Smooth muscle cell (in vitro differentiated cells): ENCODE data around the gene C2orf92. TPM values are rescaled to one million over a fixed set of nuclear protein-coding genes. Genes with fewer than 3 reads are reported as not detected.

Source experiments
- DNase-seq: peaks from one replicate; lab custom pipeline; 2025; ENCODE audit not compliant: unreplicated experiment; lab: John Stamatoyannopoulos, UW
- H2AFZ ChIP-seq: fragments of 200-600 bp; sonication (generic); 2 replicates; pipeline ENCODE4 v1.6.0; 2016; ENCODE audit warnings: antibody characterized with exemption, low read depth, mild to moderate bottlenecking
- H3F3A ChIP-seq: fragments of 200-600 bp; sonication (generic); 2 replicates; pipeline ENCODE4 v1.6.0; 2017; ENCODE audit warnings: antibody characterized with exemption, low read depth
- H3K27ac ChIP-seq: fragments of 200-600 bp; sonication (generic); 2 replicates; pipeline ENCODE4 v1.5.1; 2016; ENCODE audit warnings: low read depth, mild to moderate bottlenecking
- H3K27me3 ChIP-seq: fragments of 200-600 bp; sonication (generic); 2 replicates; pipeline ENCODE4 v1.6.1; 2016; ENCODE audit warnings: low read depth, mild to moderate bottlenecking
- H3K36me3 ChIP-seq: fragments of 200-600 bp; sonication (generic); 2 replicates; pipeline ENCODE4 v1.5.1; 2016; ENCODE audit warnings: low read depth
- H3K4me1 ChIP-seq: fragments of 200-600 bp; sonication (generic); 2 replicates; pipeline ENCODE4 v1.5.1; 2016; ENCODE audit warnings: low read depth
- H3K4me2 ChIP-seq: fragments of 200-600 bp; sonication (generic); 2 replicates; pipeline ENCODE4 v1.6.0; 2016; ENCODE audit warnings: mild to moderate bottlenecking
- H3K4me3 ChIP-seq: fragments of 200-600 bp; sonication (generic); 2 replicates; pipeline ENCODE4 v1.5.1; 2016; ENCODE audit warnings: mild to moderate bottlenecking
- H3K79me2 ChIP-seq: fragments of 200-600 bp; sonication (generic); 2 replicates; pipeline ENCODE4 v1.6.0; 2016; ENCODE audit warnings: low read depth, mild to moderate bottlenecking
- H3K9ac ChIP-seq: fragments of 200-600 bp; sonication (generic); 2 replicates; pipeline ENCODE4 v1.6.0; 2016; ENCODE audit warnings: low read depth
- H3K9me3 ChIP-seq: fragments of 200-600 bp; sonication (generic); replicated peaks from 2 replicates; pipeline ENCODE4 v1.5.1; 2016; ENCODE audit warnings: low read depth
- H4K20me1 ChIP-seq: fragments of 200-600 bp; sonication (generic); 2 replicates; pipeline ENCODE4 v1.6.0; 2016; ENCODE audit warnings: low read depth
- WGBS: methylation state at CpG from one replicate; pipeline ENCODE4 v1.1.7; 2016; ENCODE audit warnings: low lambda C conversion rate; 5-methylcytosine and 5-hydroxymethylcytosine counted together
- polyA plus RNA-seq: library from polyadenylated mRNA; unstranded; fragments of >200 nt; fragmentation: Nextera tagmentation; extraction: Ambion mirVana; gene quantifications from 2 replicates; pipeline ENCODE4 v1.2.1, GENCODE V29; 2016
- total RNA-seq: library from RNA; depleted of rRNA; stranded (reverse); fragments of >200 nt; gene quantifications from 2 replicates; pipeline ENCODE4 v1.2.3, GENCODE V29; 2014
- TF ChIP-seq, protein P1 (sequence below): fragments of 200-600 bp; sonication (generic); IDR thresholded peaks from 2 replicates; pipeline ENCODE4 v1.5.1; 2017; ENCODE audit warnings: borderline replicate concordance, mild to moderate bottlenecking, antibody characterized with exemption; ENCODE audit not compliant: insufficient read depth, poor library complexity, severe bottlenecking

The C2orf92 gene
- total and polyA plus RNA-seq, 2 experiments from 2014 or later = 1.0 to 7.2 TPM

GRCh38 chr2:97691166-97691565 lies 21.7 kb downstream of the C2orf92 start:
- H3K79me2 ChIP-seq = no peaks in the 10 kb centered on the region
- WGBS = 41% methylated on average over 6 of the region's 6 CpGs
- H3K27ac ChIP-seq = no peak overlapping the region
- no peak overlapping the region for H2AFZ ChIP-seq
- H3K4me3 ChIP-seq = no peak overlapping the region
- no peaks in the 10 kb centered on the region for H3K9me3 ChIP-seq
- no peaks in the 10 kb centered on the region for H4K20me1 ChIP-seq
- H3K4me1 ChIP-seq = no peaks in the 10 kb centered on the region
- TF ChIP-seq, protein P1, sequence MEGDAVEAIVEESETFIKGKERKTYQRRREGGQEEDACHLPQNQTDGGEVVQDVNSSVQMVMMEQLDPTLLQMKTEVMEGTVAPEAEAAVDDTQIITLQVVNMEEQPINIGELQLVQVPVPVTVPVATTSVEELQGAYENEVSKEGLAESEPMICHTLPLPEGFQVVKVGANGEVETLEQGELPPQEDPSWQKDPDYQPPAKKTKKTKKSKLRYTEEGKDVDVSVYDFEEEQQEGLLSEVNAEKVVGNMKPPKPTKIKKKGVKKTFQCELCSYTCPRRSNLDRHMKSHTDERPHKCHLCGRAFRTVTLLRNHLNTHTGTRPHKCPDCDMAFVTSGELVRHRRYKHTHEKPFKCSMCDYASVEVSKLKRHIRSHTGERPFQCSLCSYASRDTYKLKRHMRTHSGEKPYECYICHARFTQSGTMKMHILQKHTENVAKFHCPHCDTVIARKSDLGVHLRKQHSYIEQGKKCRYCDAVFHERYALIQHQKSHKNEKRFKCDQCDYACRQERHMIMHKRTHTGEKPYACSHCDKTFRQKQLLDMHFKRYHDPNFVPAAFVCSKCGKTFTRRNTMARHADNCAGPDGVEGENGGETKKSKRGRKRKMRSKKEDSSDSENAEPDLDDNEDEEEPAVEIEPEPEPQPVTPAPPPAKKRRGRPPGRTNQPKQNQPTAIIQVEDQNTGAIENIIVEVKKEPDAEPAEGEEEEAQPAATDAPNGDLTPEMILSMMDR = no peak
- no peak overlapping the region for H3K4me2 ChIP-seq
- no peak overlapping the region for H3K9ac ChIP-seq
- H3K27me3 ChIP-seq = no peaks in the 10 kb centered on the region
- no peak for DNase-seq
- no peaks in the 10 kb centered on the region for H3K36me3 ChIP-seq
- H3F3A ChIP-seq = no peaks in the 10 kb centered on the region

DNA sequence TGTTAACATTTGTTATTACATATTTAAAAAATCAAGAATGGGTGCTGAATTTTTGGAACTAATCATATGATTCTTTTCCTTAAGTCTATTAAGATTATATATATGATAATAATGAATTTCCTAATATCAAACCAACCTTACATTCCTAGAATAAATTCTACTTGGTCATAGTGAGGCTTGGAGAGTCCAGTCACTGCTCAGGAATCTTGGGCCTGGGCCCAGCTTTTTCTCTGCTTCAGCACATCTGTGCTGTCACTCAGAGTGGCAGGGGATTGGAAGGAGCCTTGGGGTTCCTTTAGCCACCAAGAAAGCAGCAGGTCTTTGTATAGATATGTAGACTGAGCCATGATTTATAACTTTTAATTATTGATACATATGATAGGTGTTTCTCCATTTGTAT lies 24.0 kb downstream of the C2orf92 start:
- Histone ChIP-seq H3K9me3 (no peaks in the 10 kb centered on the region), H4K20me1 (no peaks in the 10 kb centered on the region), H3F3A (no peaks in the 10 kb centered on the region), H3K4me1 (no peaks in the 10 kb centered on the region), H3K4me3 (no peak overlapping the region), H3K9ac (no peak overlapping the region), H3K27me3 (no peaks in the 10 kb centered on the region), H2AFZ (no peak overlapping the region), H3K4me2 (no peak overlapping the region), H3K79me2 (no peaks in the 10 kb centered on the region), H3K27ac (no peak overlapping the region), H3K36me3 (no peaks in the 10 kb centered on the region)
- TF ChIP-seq, protein P1 = no peak
- no peak for DNase-seq

DNA sequence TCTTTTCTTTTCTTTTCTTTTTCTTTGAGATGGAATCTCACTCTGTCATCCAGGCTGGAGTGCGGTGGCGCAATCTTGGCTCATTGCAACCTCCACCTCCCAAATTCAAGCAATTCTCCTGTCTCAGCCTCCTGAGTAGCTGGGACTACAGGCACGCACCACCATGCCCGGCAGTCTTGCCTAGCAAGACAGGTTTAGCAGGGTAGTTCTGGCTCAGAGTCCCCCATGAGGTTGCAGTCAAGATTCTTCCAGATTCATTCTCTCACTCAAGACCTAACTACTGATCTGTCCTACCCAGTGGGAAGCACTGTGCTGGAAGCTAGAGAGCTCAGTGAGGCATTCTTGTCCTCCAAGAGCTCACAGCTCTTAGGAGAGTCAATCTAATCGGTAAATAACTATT lies 26.2 kb downstream of the C2orf92 start:
- no peak overlapping the region for H3K27ac ChIP-seq
- H3K36me3 ChIP-seq = no peaks in the 10 kb centered on the region
- H4K20me1 ChIP-seq = no peaks in the 10 kb centered on the region
- H3F3A ChIP-seq = no peaks in the 10 kb centered on the region
- no peak overlapping the region for H3K4me2 ChIP-seq
- no peaks in the 10 kb centered on the region for H3K79me2 ChIP-seq
- H3K9ac ChIP-seq = no peak overlapping the region
- 87% methylated on average over 5 of the region's 5 CpGs for WGBS
- H3K27me3 ChIP-seq = no peaks in the 10 kb centered on the region
- TF ChIP-seq, protein P1 = no peak
- no peaks in the 10 kb centered on the region for H3K4me1 ChIP-seq
- DNase-seq = no peak
- H3K4me3 ChIP-seq = no peak overlapping the region
- no peak overlapping the region for H2AFZ ChIP-seq
- H3K9me3 ChIP-seq = no peaks in the 10 kb centered on the region
